Activated CD8-positive, alpha-beta T cell treated with anti-CD3 and anti-CD28 coated beads for 36 hours (primary cell): ENCODE measurements around the gene BOLL. TPM values are rescaled to one million over a fixed set of nuclear protein-coding genes. Genes with fewer than 3 reads are reported as not detected.
"Not testable (repeated sequence)": the region's sequence is repeated elsewhere in the genome, so short reads cannot be mapped to it uniquely, and the experiment has no call there.

Source experiments
- ATAC-seq: fragments of 200-7000 bp; cut with Tn5 transposase; one replicate; pipeline ENCODE4 v1.10.0; 2021; ENCODE audit warnings: mild to moderate bottlenecking, moderate library complexity
- CTCF ChIA-PET: fragments of 350-600 bp; sonication (Branson Sonifier 250); formaldehyde crosslinking; loops from one replicate; lab custom pipeline; 2021; ENCODE audit warnings: antibody characterized with exemption; lab: Charles Lee
- POLR2A ChIA-PET: fragments of 350-600 bp; sonication (Branson Sonifier 250); formaldehyde crosslinking; loops from one replicate; lab custom pipeline; 2021; ENCODE audit warnings: antibody characterized with exemption; lab: Charles Lee
- DNase-seq: peaks from one replicate; pipeline ENCODE4 v3.0.0-alpha.2; 2020
- H3K27ac Mint-ChIP-seq: one replicate; pipeline ENCODE4 v1.8.0; 2021; ENCODE audit warnings: mild to moderate bottlenecking, mixed read lengths
- H3K27me3 Mint-ChIP-seq: one replicate; pipeline ENCODE4 v1.8.0; 2021; ENCODE audit warnings: mixed read lengths
- H3K36me3 Mint-ChIP-seq: one replicate; pipeline ENCODE4 v1.8.0; 2021; ENCODE audit warnings: low read depth, mixed read lengths
- H3K4me1 Mint-ChIP-seq: one replicate; pipeline ENCODE4 v1.8.0; 2021; ENCODE audit warnings: low read depth, mixed read lengths
- H3K4me3 Mint-ChIP-seq: one replicate; pipeline ENCODE4 v1.8.0; 2021; ENCODE audit warnings: mild to moderate bottlenecking, moderate library complexity, mixed read lengths
- H3K9me3 Mint-ChIP-seq: one replicate; pipeline ENCODE4 v1.8.0; 2021; ENCODE audit warnings: mixed read lengths
- CTCF ChIP-seq: fragments of 200-600 bp; IDR thresholded peaks from one replicate; pipeline ENCODE4 v1.8.0; 2022; ENCODE audit warnings: antibody characterized with exemption, mild to moderate bottlenecking
- intact Hi-C: fragments of 100-400 bp; cut with micrococcal nuclease; formaldehyde crosslinking; loops from one replicate; pipeline ENCODE4 v1.10.0; 2022
- total RNA-seq, 2 experiments: library from RNA; stranded (reverse); gene quantifications; one replicate each; pipeline ENCODE4 v1.2.3, GENCODE V29; 2021

The BOLL gene
- total RNA-seq, 2 experiments from 2014 or later, result not detected

- CTCF ChIA-PET, result interaction anchor here (0.9 kb wide), 1 partner anchor 42 kb away, joined by 3 read pairs; no protein-coding TSS in a partner anchor
- intact Hi-C loops, result loop anchor here (10.0 kb wide), 1 partner anchor 266 kb away; the partner anchor contains the start of gene SF3B1
- ATAC-seq (peak; percentile 7), DNase-seq (peak; percentile 31)
- H3K4me3 Mint-ChIP-seq, result no peak overlapping the region
- no peak for TF ChIP-seq CTCF
- peaks cover under 1% of the 10 kb centered on the region for H3K36me3 Mint-ChIP-seq
- H3K9me3 Mint-ChIP-seq, result no peaks in the 10 kb centered on the region
- H3K27ac Mint-ChIP-seq, result no peak overlapping the region
- peaks cover 9% of the 10 kb centered on the region for H3K4me1 Mint-ChIP-seq
- H3K27me3 Mint-ChIP-seq, result no peaks in the 10 kb centered on the region
- POLR2A ChIA-PET, result interaction anchor here (0.7 kb wide), 1 partner anchor 12 kb away, joined by 3 read pairs; no protein-coding TSS in a partner anchor
Measured at GRCh38 chr2:197700960-197701359, 84.2 kb downstream of the BOLL start.

- intact Hi-C loops, result loop anchor here (10.0 kb wide), 1 partner anchor 265 kb away; the partner anchor contains the start of gene SF3B1
- not testable (repeated sequence) for H3K9me3 Mint-ChIP-seq, H3K4me3 Mint-ChIP-seq
Measured at GRCh38 chr2:197699724-197700123, 85.4 kb downstream of the BOLL start.

GRCh38 chr2:197696571-197696970 lies 88.5 kb downstream of the BOLL start:
- H3K9me3 Mint-ChIP-seq, CTCF ChIA-PET, H3K4me3 Mint-ChIP-seq, H3K36me3 Mint-ChIP-seq, H3K27me3 Mint-ChIP-seq, DNase-seq, POLR2A ChIA-PET, intact Hi-C loops, H3K4me1 Mint-ChIP-seq, H3K27ac Mint-ChIP-seq, ATAC-seq: not testable (repeated sequence)

More at GRCh38 chr2:197699724-197700123, 85.4 kb downstream of the BOLL start:
- H3K27me3 Mint-ChIP-seq, ATAC-seq, CTCF ChIA-PET, POLR2A ChIA-PET, H3K36me3 Mint-ChIP-seq, H3K27ac Mint-ChIP-seq, H3K4me1 Mint-ChIP-seq, DNase-seq: not testable (repeated sequence)

- H3K9me3 Mint-ChIP-seq, H3K4me3 Mint-ChIP-seq, H3K4me1 Mint-ChIP-seq, ATAC-seq, intact Hi-C loops, POLR2A ChIA-PET, CTCF ChIA-PET, H3K27me3 Mint-ChIP-seq, DNase-seq, H3K27ac Mint-ChIP-seq, H3K36me3 Mint-ChIP-seq: not testable (repeated sequence)
Measured at GRCh38 chr2:197695971-197696370, 89.1 kb downstream of the BOLL start.

- CTCF ChIA-PET, H3K4me3 Mint-ChIP-seq, H3K4me1 Mint-ChIP-seq, H3K9me3 Mint-ChIP-seq, POLR2A ChIA-PET, H3K27ac Mint-ChIP-seq, intact Hi-C loops, DNase-seq, H3K36me3 Mint-ChIP-seq, H3K27me3 Mint-ChIP-seq, ATAC-seq: not testable (repeated sequence)
Measured at GRCh38 chr2:197695206-197695605, 89.9 kb downstream of the BOLL start.

GRCh38 chr2:197677483-197677882 lies 107.6 kb downstream of the BOLL start:
- DNase-seq (no peak), ATAC-seq (peak; percentile 42)
- no peaks in the 10 kb centered on the region for H3K9me3 Mint-ChIP-seq
- H3K27me3 Mint-ChIP-seq, result peaks cover 14% of the 10 kb centered on the region
- H3K4me1 Mint-ChIP-seq, result peaks cover 6% of the 10 kb centered on the region
- ChIA-PET CTCF (no interaction called here), POLR2A (no interaction called here)
- intact Hi-C loops, result no loop called here
- no peak overlapping the region for H3K27ac Mint-ChIP-seq
- no peak for TF ChIP-seq CTCF
- H3K36me3 Mint-ChIP-seq, result no peaks in the 10 kb centered on the region
- H3K4me3 Mint-ChIP-seq, result no peak overlapping the region

- no peak overlapping the region for H3K4me3 Mint-ChIP-seq
- H3K36me3 Mint-ChIP-seq, result no peaks in the 10 kb centered on the region
- CTCF ChIA-PET, result no interaction called here
- intact Hi-C loops, result no loop called here
- H3K9me3 Mint-ChIP-seq, result no peaks in the 10 kb centered on the region
- POLR2A ChIA-PET, result no interaction called here
- ATAC-seq (no peak), DNase-seq (no peak)
- no peak for TF ChIP-seq CTCF
- H3K4me1 Mint-ChIP-seq, result peaks cover 6% of the 10 kb centered on the region
- H3K27ac Mint-ChIP-seq, result no peak overlapping the region
- peaks cover 14% of the 10 kb centered on the region for H3K27me3 Mint-ChIP-seq
Measured at GRCh38 chr2:197677056-197677455, 108.1 kb downstream of the BOLL start.

Other genes starting within 250 kb of the BOLL start
- not detected for gene RFTN2, start 109.7 kb downstream of the BOLL start, total RNA-seq
- 10 to 100 TPM; 15.3 to 16.7 TPM for gene MARS2, start 80.0 kb downstream of the BOLL start, total RNA-seq
- under 1 TPM; 0.68 to 0.69 TPM for gene PLCL1, start 19.3 kb upstream of the BOLL start, total RNA-seq